ENCODE measurements around the gene FAM135A.

DNA sequence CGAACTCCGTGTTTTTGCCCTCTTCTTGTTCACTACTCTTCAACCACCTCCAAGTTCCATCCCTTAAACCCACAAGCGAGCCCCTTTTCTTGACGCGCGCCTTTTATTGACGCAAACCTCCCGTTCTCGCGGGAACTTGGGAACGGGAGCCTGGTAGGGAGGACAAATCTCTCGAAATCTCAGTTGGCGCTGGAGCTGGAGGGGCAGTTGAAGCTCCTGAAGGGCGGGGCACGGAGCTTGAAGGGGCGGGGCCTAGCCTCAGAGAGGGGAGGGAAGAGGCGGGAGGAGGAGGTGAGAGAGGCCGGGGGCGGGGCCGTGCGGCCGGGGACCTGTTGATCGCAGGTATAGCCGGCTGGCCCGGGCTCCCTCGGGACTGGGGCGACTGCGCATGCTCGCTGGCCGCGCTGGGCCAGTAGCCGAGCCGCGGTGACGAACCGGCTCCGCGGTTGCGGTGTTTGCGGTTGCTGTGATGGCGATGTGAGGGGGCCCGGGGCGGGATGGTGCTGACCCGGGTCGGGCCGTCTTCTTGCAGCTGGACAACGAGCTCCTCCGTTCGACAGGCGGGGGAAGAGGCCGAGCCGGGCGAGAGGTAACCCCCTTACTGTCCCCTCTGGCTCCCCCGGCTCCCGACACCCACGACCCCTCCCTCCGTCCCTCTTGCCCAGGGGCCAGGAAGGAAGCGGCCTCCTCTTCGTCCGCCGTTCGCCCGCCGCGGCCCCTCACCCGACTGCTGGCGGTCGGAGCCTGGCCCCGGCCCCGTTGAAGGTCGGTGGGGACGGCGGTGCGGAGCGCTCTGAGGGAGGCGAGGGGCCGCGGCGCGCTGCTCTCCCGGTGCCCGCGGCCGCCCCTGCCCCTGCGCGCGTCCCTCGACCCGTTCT lies at the start of gene FAM135A:
- TF ChIP-seq, protein P1, sequence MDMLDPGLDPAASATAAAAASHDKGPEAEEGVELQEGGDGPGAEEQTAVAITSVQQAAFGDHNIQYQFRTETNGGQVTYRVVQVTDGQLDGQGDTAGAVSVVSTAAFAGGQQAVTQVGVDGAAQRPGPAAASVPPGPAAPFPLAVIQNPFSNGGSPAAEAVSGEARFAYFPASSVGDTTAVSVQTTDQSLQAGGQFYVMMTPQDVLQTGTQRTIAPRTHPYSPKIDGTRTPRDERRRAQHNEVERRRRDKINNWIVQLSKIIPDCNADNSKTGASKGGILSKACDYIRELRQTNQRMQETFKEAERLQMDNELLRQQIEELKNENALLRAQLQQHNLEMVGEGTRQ (IDR thresholded peaks at IDR 0.05; ENCODE audit: low read length), result no peak
- TF ChIP-seq POLR2A (IDR thresholded peaks at IDR 0.05; ENCODE audit: control extremely low read depth in 1 of 2, low read depth in 2 of 2, low read length in 2 of 2) (peak; percentile 99 to 100), EP300 (IDR thresholded peaks at IDR 0.05; ENCODE audit: borderline replicate concordance in 1 of 2, low read depth in 2 of 2, low read length in 2 of 2) (no peak), ZNF274 (IDR thresholded peaks at IDR 0.05; ENCODE audit: borderline replicate concordance, extremely low read depth, low read length) (no peak), POLR2AphosphoS5 (IDR thresholded peaks at IDR 0.05; ENCODE audit: low read depth, low read length) (peak; percentile 87), HDAC2 (IDR thresholded peaks at IDR 0.05; ENCODE audit: borderline replicate concordance in 1 of 2, low read depth in 2 of 2, low read length in 2 of 2) (no peak), GABPA (IDR thresholded peaks at IDR 0.05; ENCODE audit: borderline replicate concordance, insufficient read depth, low read length) (no peak), HDAC6 (IDR thresholded peaks at IDR 0.05; ENCODE audit: low read depth, low read length) (no peak), YY1 (IDR thresholded peaks at IDR 0.05; ENCODE audit: low read depth, low read length) (no peak), RNF2 (IDR thresholded peaks at IDR 0.05; ENCODE audit: borderline replicate concordance, low read depth, low read length, missing control alignments, poor library complexity, severe bottlenecking) (no peak), RFX5 (IDR thresholded peaks at IDR 0.05; ENCODE audit: borderline replicate concordance, low read depth, low read length) (no peak)
- TF ChIP-seq, protein P2, sequence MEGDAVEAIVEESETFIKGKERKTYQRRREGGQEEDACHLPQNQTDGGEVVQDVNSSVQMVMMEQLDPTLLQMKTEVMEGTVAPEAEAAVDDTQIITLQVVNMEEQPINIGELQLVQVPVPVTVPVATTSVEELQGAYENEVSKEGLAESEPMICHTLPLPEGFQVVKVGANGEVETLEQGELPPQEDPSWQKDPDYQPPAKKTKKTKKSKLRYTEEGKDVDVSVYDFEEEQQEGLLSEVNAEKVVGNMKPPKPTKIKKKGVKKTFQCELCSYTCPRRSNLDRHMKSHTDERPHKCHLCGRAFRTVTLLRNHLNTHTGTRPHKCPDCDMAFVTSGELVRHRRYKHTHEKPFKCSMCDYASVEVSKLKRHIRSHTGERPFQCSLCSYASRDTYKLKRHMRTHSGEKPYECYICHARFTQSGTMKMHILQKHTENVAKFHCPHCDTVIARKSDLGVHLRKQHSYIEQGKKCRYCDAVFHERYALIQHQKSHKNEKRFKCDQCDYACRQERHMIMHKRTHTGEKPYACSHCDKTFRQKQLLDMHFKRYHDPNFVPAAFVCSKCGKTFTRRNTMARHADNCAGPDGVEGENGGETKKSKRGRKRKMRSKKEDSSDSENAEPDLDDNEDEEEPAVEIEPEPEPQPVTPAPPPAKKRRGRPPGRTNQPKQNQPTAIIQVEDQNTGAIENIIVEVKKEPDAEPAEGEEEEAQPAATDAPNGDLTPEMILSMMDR (IDR thresholded peaks at IDR 0.05; ENCODE audit: control extremely low read depth in 1 of 3, insufficient read depth in 1 of 3, low read depth in 1 of 3, low read length in 3 of 3), result no peak
- TF ChIP-seq, protein P3, sequence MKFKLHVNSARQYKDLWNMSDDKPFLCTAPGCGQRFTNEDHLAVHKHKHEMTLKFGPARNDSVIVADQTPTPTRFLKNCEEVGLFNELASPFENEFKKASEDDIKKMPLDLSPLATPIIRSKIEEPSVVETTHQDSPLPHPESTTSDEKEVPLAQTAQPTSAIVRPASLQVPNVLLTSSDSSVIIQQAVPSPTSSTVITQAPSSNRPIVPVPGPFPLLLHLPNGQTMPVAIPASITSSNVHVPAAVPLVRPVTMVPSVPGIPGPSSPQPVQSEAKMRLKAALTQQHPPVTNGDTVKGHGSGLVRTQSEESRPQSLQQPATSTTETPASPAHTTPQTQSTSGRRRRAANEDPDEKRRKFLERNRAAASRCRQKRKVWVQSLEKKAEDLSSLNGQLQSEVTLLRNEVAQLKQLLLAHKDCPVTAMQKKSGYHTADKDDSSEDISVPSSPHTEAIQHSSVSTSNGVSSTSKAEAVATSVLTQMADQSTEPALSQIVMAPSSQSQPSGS (IDR thresholded peaks at IDR 0.05; ENCODE audit: low read length), result peak; percentile 96

All from H1 (cell line).